Stimulated activated naive B cell treated with anti-CD40 and anti-IgM and Interleukin-4, amounts not matched to agents 10 μg/mL and 1 μg/mL and 100 μg/mL, for 72 hours (primary cell): ENCODE measurements around the gene SYNJ1.

ENCODE experiments used
- ATAC-seq, 2 donors: fragments of 150-1000 bp; cut with Tn5 transposase; replicated peaks; 2 replicates each; pipeline ENCODE4 v1.10.0; 2021; ENCODE audit warnings: moderate library complexity in 1 of 2
- DNase-seq: peaks from one replicate; pipeline ENCODE4 v3.0.0; 2021
- H3K27ac Mint-ChIP-seq: one replicate; pipeline ENCODE4 v1.8.0; 2022; ENCODE audit warnings: mild to moderate bottlenecking, mixed read lengths
- H3K27me3 Mint-ChIP-seq, 2 donors: one replicate each; pipeline ENCODE4 v1.8.0; 2022; ENCODE audit warnings: mixed read lengths in 2 of 2
- H3K36me3 Mint-ChIP-seq, 2 donors: one replicate each; pipeline ENCODE4 v1.8.0; 2022; ENCODE audit warnings: mixed read lengths in 2 of 2, mild to moderate bottlenecking in 1 of 2
- H3K4me1 Mint-ChIP-seq, 2 donors: one replicate each; pipeline ENCODE4 v1.8.0; 2022; ENCODE audit warnings: mixed read lengths in 2 of 2, mild to moderate bottlenecking in 1 of 2
- H3K4me3 Mint-ChIP-seq, 2 donors: one replicate each; pipeline ENCODE4 v1.8.0; 2022; ENCODE audit warnings: mild to moderate bottlenecking in 2 of 2, mixed read lengths in 2 of 2, moderate library complexity in 1 of 2
- H3K9me3 Mint-ChIP-seq, 2 donors: one replicate each; pipeline ENCODE4 v1.8.0; 2022; ENCODE audit warnings: mixed read lengths in 2 of 2, mild to moderate bottlenecking in 1 of 2

The SYNJ1 gene

DNA sequence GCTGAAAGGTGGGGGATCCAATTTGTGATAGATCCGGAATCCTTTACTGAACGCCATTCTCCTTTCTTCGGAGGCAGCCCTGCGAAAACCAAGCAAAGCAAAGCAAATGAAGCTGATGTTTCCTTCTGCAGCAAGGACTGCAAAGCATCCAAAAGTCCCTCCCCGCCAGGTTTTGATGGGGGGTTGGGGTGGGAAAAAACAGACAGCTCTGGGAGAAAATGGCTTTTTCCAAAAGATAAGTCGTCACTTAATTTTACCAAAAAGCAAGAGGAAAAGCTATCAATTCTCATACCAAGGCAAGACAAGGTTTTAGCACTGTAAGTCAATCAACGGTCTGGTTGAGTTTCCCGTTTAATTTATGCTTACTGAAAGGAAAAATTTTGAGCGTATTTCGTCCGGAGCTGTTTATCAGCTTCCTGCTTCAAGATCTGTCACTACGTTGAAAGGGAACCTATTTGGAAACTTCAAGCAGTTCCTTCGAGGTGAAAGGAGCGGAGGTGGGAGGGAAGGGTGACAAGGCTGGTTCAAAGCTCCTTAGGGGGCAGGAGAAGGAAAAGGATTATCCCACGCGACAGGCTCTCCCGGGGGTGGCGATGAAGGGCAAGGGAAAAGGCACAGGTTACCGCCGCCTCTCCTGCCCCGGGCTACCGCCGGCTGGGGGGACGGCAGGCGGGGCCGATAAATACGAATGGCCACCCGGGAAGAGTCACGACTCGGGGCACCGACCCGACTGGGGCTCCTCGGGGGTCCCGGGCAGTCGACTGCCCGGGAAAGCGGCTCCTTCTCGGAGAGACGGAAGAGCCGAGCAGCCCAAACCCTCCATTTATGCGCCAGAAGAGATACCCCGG is 750 bp downstream of the SYNJ1 start:
- Mint-ChIP-seq H3K9me3 (no peaks in the 10 kb centered on the region), H3K27me3 (peaks cover 3 to 12% of the 10 kb centered on the region in 2 donors), H3K27ac (peak overlapping the region; percentile 92), H3K36me3 (peaks cover 17 to 18% of the 10 kb centered on the region in 2 donors), H3K4me3 (peak overlapping the region; percentile 95 to 99), H3K4me1 (peaks cover 4 to 14% of the 10 kb centered on the region in 2 donors)
- peak; percentile 8 to 24 for ATAC-seq
- no peak for DNase-seq

DNA sequence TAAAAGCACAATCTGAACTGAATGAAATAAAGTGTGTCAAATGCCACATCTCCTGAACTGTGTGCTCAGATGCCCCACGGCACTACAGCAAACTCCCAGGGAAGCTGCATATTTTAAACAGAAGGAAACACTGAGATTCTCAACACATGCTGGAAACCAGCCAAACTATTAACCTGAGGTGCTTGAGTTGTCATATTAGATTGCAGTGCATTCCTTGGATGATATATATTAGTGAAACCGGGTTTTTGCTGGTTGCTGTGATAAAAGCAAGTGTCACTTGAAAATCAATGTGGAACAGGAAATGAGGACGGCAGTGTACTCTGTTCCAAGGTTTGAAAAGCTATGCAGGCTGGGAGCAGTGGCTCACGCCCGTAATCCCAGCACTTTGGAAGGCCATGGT is 8.7 kb downstream of the SYNJ1 start:
- H3K9me3 Mint-ChIP-seq = peaks cover 4 to 6% of the 10 kb centered on the region in 2 donors

DNA sequence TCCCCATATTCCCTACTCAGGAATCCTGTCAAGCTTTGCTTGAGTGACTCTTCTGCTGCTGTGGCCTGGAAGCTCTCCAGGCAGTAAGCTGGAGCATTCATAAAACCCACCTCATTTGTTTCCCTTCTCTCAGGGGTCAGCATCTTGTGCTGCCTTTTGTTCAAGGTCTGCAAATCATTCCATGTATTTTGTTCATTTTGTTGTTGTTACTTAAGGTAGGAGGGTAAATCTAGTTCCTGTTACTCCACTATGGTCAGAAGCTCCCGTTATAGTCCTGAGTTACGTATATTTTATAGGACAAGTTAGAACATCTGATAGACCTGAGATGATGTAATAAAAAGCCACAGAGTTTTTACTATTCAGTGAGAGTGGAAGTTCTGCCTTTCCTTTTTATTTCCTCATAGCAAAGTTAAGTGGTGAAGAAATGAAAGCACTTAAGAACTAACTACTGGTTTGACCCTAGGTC is 9.9 kb downstream of the SYNJ1 start:
- Mint-ChIP-seq H3K4me3 (no peak overlapping the region), H3K9me3 (peaks cover 4 to 6% of the 10 kb centered on the region in 2 donors), H3K36me3 (peaks cover 30 to 51% of the 10 kb centered on the region in 2 donors), H3K27ac (no peak overlapping the region), H3K4me1 (peaks cover 2 to 6% of the 10 kb centered on the region in 2 donors), H3K27me3 (peaks cover 47 to 59% of the 10 kb centered on the region in 2 donors)
- ATAC-seq = no peak
- no peak for DNase-seq

More for the DNA sequence above, 8.7 kb downstream of the SYNJ1 start:
- Mint-ChIP-seq H3K36me3 (peaks cover 39 to 59% of the 10 kb centered on the region in 2 donors), H3K27me3 (peaks cover 48 to 66% of the 10 kb centered on the region in 2 donors), H3K27ac (no peak overlapping the region), H3K4me3 (no peak overlapping the region), H3K4me1 (peaks cover 2 to 8% of the 10 kb centered on the region in 2 donors)
- ATAC-seq (no peak), DNase-seq (no peak)

DNA sequence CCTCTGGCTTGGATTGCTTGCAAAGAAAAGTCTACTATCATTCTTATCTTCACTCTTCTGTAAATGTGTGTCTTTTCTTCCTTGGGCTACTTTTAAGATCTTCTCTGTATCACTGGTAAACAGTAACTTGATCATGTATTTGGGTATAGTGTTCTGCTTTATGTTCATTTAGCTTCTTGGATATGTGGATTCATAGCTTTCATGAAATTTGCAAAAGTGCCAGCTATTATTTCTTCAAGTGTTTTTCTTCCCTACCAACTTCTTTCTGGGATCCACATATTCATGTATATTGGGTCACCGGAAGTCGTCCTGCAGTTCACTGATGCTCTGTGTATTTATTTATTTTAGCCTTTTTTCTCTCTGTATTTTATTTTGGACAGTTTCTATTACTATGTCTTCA is 11.3 kb downstream of the SYNJ1 start:
- Mint-ChIP-seq H3K27me3 (peaks cover 47 to 59% of the 10 kb centered on the region in 2 donors), H3K4me3 (no peak overlapping the region), H3K4me1 (peaks cover 5 to 13% of the 10 kb centered on the region in 2 donors), H3K9me3 (peaks cover 4 to 6% of the 10 kb centered on the region in 2 donors), H3K36me3 (peaks cover 27 to 45% of the 10 kb centered on the region in 2 donors), H3K27ac (no peak overlapping the region)
- DNase-seq (no peak), ATAC-seq (no peak)

DNA sequence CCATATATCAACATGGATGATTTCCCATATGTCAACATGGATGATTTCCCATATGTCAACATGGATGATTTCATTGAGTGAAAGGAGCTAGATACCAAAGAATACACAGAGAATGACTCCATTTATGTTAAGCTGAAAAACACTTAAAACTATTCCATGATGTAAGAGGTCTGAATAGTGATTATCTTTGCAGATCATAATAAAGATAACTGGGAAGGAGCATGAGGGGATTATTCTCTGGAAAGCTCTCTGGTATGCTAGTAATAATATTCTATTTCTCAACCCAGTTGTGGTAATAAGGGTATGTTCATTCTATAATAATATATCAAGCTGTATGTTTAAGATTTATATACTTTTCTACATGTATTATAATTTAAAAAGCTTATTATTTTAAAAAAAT is 14.1 kb downstream of the SYNJ1 start:
- H3K27me3 Mint-ChIP-seq = peaks cover 40 to 42% of the 10 kb centered on the region in 2 donors
- peaks cover 4 to 6% of the 10 kb centered on the region in 2 donors for H3K9me3 Mint-ChIP-seq
- ATAC-seq (no peak), DNase-seq (no peak)
- H3K4me3 Mint-ChIP-seq = no peak overlapping the region
- H3K4me1 Mint-ChIP-seq = peaks cover 5 to 19% of the 10 kb centered on the region in 2 donors
- H3K27ac Mint-ChIP-seq = no peak overlapping the region
- peaks cover 14 to 30% of the 10 kb centered on the region in 2 donors for H3K36me3 Mint-ChIP-seq

DNA sequence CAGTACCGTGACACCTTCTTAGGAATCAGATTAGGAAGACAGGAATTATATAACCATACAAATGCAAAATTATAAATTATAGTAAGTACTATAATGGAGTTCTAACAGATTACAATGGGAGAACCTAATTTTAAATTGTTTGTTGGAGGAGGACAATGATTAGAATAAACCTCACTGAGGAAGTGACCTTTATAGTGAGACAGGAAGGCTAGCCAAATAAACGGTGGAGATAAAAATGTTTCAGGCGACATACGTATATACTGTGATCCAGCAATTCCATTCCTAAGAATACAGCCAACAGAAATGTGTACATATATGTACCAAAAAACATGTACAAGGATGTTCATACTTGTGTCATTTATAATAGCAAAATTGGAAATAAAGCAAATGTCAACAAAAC is 15.2 kb downstream of the SYNJ1 start:
- no peak for ATAC-seq
- H3K27me3 Mint-ChIP-seq = peaks cover 41 to 45% of the 10 kb centered on the region in 2 donors

DNA sequence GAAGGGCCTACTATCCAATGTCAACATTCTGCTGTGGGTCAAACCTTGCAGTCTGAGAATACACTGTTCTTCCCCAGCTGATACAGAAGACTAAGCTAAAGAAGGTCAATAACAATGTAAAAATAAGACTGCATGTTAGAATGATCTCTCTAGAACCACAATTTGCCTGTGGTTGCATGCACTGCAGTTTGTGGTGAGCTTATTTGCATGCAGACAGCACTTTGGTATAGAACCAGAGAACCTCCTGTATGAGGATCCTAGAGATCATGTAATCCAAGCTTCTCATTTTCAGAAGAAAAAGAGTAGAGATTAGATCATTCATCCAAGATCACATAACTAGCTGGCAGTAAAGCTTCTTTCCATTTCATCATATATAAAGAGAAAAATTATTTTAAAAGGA is 15.8 kb downstream of the SYNJ1 start:
- DNase-seq = peak; percentile 65
- ATAC-seq = peak; percentile 100
- peaks cover 41 to 45% of the 10 kb centered on the region in 2 donors for H3K27me3 Mint-ChIP-seq
- H3K36me3 Mint-ChIP-seq = peaks cover 11 to 23% of the 10 kb centered on the region in 2 donors
- no peak overlapping the region for H3K27ac Mint-ChIP-seq
- H3K9me3 Mint-ChIP-seq = peaks cover 4 to 6% of the 10 kb centered on the region in 2 donors
- no peak overlapping the region for H3K4me3 Mint-ChIP-seq
- H3K4me1 Mint-ChIP-seq = peaks cover 7 to 14% of the 10 kb centered on the region in 2 donors

More for the DNA sequence above, 15.2 kb downstream of the SYNJ1 start:
- Mint-ChIP-seq H3K9me3 (peaks cover 4 to 6% of the 10 kb centered on the region in 2 donors), H3K36me3 (peaks cover 12 to 28% of the 10 kb centered on the region in 2 donors), H3K4me3 (no peak overlapping the region), H3K4me1 (peaks cover 7 to 17% of the 10 kb centered on the region in 2 donors), H3K27ac (no peak overlapping the region)
- no peak for DNase-seq

DNA sequence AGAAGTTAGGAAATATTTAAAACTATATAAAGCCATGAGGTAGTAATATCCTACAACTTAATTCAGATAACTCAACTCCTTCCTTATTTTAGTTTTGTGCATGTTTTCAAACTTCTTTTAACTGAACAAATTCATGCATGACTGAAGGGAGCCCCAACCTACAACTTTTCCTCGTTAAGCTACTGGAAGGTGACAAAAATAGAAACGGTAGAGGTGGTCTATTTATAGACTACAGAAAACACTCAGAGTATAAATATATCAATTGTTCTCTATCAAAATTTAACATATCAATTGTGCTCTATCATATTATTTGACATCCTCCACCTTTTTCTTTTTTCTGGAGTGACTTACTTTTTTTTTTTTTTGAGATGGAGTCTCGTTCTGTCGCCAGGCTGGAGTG is 16.8 kb downstream of the SYNJ1 start:
- DNase-seq = no peak
- H3K27me3 Mint-ChIP-seq = peaks cover 38 to 42% of the 10 kb centered on the region in 2 donors

DNA sequence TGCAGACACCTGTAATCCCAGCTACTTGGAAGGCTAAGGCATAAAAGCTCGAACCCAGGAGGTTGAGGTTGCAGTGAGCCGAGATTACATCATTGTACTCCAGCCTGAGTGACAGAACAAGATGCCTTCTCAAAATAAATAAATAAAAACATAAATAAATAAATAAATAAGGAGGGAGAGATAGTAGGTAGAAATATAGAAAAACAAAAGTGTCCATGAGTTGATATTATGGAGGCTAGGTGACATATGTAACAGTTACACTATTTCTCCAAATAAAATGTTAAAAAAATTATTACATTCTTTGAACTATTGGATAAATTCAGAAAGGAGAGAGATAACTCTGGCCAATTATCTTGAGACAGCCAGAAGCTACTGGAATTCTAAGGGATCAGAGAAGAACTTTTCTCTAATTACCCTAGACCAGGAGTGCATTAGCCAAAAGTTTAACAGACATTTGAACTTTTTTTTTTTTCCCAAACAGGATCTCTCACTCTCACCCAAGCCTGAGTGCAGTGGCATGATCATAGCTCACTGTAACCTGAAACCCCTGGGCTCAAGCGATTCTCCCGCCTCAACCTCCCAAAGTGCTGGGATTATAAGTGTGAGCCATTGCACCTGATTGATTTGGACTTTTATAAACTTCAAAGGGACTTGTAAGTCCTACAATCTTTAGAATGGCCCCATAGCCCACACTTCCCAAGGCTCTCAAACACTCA is 17.6 kb downstream of the SYNJ1 start:
- ATAC-seq (no peak), DNase-seq (no peak)
- H3K9me3 Mint-ChIP-seq = no peaks in the 10 kb centered on the region
- H3K27ac Mint-ChIP-seq = no peak overlapping the region
- H3K4me3 Mint-ChIP-seq = no peak overlapping the region
- H3K4me1 Mint-ChIP-seq = peaks cover 7 to 14% of the 10 kb centered on the region in 2 donors
- peaks cover 42 to 46% of the 10 kb centered on the region in 2 donors for H3K27me3 Mint-ChIP-seq
- peaks cover 6 to 21% of the 10 kb centered on the region in 2 donors for H3K36me3 Mint-ChIP-seq

More for the DNA sequence above, 16.8 kb downstream of the SYNJ1 start:
- H3K4me1 Mint-ChIP-seq = peaks cover 7 to 14% of the 10 kb centered on the region in 2 donors
- H3K27ac Mint-ChIP-seq = no peak overlapping the region
- H3K4me3 Mint-ChIP-seq = no peak overlapping the region
- H3K9me3 Mint-ChIP-seq = no peaks in the 10 kb centered on the region
- no peak for ATAC-seq
- peaks cover 6 to 19% of the 10 kb centered on the region in 2 donors for H3K36me3 Mint-ChIP-seq

DNA sequence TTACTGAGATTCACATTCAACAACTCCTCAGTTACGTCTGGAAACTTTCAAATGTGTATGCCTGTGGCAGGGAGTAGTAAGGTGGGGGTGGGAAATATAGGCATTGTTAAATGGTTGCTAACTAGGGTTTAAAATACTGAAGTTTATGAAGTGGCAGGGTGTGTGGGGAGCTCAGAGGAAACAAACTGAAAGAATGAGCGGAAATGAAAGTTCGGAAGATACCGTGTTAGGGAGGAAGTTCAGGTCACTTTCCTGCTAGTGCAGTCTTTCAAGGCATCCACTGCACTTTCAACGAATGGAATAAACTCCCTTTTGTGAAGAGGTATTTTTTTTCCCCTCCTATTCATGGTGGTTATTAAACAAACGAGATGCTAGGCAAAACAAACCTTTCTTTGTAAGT is 19.7 kb downstream of the SYNJ1 start:
- peaks cover 8 to 19% of the 10 kb centered on the region in 2 donors for H3K36me3 Mint-ChIP-seq
- H3K27me3 Mint-ChIP-seq = peaks cover 41 to 47% of the 10 kb centered on the region in 2 donors
- H3K4me1 Mint-ChIP-seq = peaks cover 5 to 14% of the 10 kb centered on the region in 2 donors
- DNase-seq = no peak
- ATAC-seq = no peak
- no peaks in the 10 kb centered on the region for H3K9me3 Mint-ChIP-seq
- no peak overlapping the region for H3K4me3 Mint-ChIP-seq
- H3K27ac Mint-ChIP-seq = no peak overlapping the region

DNA sequence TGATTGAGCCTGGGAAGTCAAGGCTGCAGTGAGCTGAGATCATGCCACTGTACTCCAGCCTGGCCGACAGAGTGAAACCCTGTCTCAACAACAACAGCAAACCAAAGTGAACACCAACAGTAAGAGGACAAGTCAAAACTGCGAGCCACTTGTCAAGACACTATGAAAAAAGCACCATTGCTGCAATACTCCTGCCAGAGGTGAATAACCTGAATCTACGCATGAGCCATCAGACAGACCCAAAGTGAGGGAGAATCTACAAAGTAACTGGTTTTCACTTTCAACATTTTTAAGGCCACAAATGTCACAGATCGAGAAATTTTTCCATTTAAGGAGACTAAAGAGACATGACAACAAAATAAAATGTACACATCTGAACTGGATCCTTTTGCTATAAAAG is 21.9 kb downstream of the SYNJ1 start:
- Mint-ChIP-seq H3K36me3 (peaks cover 15 to 19% of the 10 kb centered on the region in 2 donors), H3K4me3 (no peak overlapping the region), H3K9me3 (no peaks in the 10 kb centered on the region), H3K4me1 (peaks cover under 1 to 3% of the 10 kb centered on the region in 2 donors), H3K27me3 (peaks cover 48 to 66% of the 10 kb centered on the region in 2 donors), H3K27ac (no peak overlapping the region)
- ATAC-seq (no peak), DNase-seq (no peak)

DNA sequence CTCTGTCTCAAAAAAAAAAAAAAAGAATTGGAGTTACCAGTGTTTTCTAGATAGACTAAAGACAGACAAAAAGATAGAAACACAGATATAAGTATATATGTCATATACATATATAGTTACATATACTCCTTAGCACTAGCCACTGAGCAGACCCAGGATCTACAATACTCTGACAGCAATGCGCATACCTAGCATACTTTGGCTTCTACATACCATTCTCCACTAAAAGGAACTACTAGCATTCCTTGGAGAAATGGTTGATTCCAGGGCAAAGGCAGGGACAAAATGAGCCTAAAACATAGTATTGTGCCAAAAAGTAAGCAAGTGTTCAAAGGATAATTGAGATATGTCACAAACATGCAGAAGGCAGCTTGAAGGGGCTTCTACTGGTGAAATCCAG is 22.7 kb downstream of the SYNJ1 start:
- H3K9me3 Mint-ChIP-seq = no peaks in the 10 kb centered on the region
- H3K27ac Mint-ChIP-seq = no peak overlapping the region
- no peak for DNase-seq
- H3K4me3 Mint-ChIP-seq = no peak overlapping the region
- peaks cover 15 to 19% of the 10 kb centered on the region in 2 donors for H3K36me3 Mint-ChIP-seq
- ATAC-seq = no peak
- H3K4me1 Mint-ChIP-seq = peaks cover 0 to 3% of the 10 kb centered on the region in 2 donors
- peaks cover 48 to 66% of the 10 kb centered on the region in 2 donors for H3K27me3 Mint-ChIP-seq

DNA sequence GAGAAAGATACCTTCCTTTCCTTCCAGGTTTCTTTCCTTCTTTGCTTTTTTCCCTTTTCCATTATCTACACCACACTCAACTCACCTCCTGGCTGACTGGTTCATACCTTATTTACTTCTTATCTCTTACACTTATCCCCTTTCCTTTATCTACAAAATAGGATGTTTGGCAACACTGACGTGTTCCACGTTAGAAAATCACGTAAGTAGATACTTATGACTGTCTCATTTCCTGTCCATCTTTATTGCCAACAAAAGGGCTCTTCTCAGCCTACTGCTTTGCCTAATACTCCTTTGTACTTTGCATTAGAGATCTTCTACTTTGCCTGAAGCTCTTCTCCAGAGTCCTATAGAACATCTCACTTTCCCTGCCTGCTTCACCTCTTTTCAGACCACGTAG is 25.1 kb downstream of the SYNJ1 start:
- DNase-seq = no peak
- H3K27ac Mint-ChIP-seq = no peak overlapping the region
- no peak for ATAC-seq
- no peaks in the 10 kb centered on the region for H3K4me1 Mint-ChIP-seq
- no peaks in the 10 kb centered on the region for H3K9me3 Mint-ChIP-seq
- H3K36me3 Mint-ChIP-seq = peaks cover 27 to 29% of the 10 kb centered on the region in 2 donors
- peaks cover 45 to 63% of the 10 kb centered on the region in 2 donors for H3K27me3 Mint-ChIP-seq
- H3K4me3 Mint-ChIP-seq = no peak overlapping the region

DNA sequence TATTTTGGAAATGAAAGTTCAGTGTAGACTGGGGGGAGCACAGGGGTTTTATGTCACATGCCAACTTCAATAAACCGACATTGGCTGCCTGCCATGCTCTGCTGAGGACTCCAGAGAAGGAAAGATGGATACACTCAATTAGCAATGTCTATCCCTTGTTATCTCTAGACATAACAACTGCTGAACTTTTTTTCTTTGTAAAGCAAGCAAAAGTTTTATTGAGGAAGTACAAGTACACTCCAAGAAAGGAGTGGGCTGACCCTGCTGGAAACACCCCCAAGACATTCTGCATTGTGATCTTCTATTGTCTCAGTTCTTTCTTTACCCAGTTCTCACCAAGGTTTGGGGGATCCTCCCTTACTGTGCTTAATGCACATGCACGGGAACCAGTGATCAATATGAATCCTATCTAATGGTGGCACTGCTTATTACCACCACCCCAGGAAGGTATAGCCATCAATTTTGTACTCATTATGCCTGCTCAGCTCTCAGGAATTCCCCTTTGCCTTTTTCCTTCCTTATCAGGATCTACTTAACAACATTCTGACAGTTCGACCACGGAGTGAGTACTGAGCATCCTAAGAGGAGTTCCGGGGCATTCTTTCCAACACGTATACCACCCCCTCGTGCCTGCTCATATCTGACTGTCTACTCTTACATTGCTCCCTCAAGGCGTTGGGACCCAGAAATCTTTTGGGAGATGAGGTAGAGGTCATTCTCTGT is 28.7 kb downstream of the SYNJ1 start:
- Mint-ChIP-seq H3K4me1 (no peaks in the 10 kb centered on the region), H3K9me3 (no peaks in the 10 kb centered on the region), H3K4me3 (no peak overlapping the region), H3K27me3 (peaks cover 14 to 33% of the 10 kb centered on the region in 2 donors), H3K27ac (no peak overlapping the region), H3K36me3 (peaks cover 22% of the 10 kb centered on the region in 2 donors)
- ATAC-seq = no peak
- no peak for DNase-seq
